NCI-H1105 treated with DMSO at 0.1 percent for 48 hours (cell line): Measurements from ENCODE around the gene MXD4.

Source experiments
- DNase-seq: peaks from one replicate; lab custom pipeline; 2025; lab: John Stamatoyannopoulos, UW

Gene MXD4

GRCh38 chr4:2261853-2262144 is at the start of gene MXD4:
MXD4 (minus strand) TSS chr4:2262109; CDS start chr4:2261980, 129 bp downstream.
- DNase-seq, result no peak

DNA sequence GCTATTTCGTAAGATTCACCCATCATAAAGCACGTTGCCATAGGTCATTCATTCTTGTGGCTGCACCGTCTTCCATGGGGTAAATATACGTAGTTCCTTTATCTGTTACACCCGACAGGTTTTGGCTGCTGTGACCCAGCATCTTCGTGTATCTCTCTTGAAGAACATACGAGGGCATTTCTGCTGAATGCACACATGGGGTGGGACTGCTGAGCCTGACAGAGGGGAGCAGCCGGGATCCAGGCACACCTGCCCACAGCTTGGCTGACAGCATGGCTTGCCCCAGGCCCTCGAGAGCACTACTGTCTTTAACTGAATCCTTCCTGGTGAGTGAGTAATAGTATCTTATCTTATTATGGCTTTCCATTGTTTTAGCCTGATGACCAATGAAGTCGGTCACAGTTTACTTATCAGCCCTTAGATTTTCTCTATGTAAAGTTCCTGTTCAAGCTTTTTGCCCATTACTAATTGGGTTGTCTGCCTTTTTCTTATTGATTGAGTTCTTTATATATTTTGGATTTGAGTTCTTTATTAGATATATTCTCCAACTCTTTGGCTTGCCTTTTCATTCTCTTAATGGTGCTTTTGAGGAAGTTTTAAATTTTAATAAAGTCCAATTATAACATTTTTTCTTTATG is 45.0 kb upstream of the MXD4 start:
- DNase-seq, result no peak

GRCh38 chr4:2305766-2306501 is 44.0 kb upstream of the MXD4 start:
- DNase-seq, result no peak

GRCh38 chr4:2304877-2305561 is 43.1 kb upstream of the MXD4 start:
- DNase-seq, result no peak

GRCh38 chr4:2304321-2304876 is 42.5 kb upstream of the MXD4 start:
- DNase-seq, result no peak

GRCh38 chr4:2303686-2304320 is 41.9 kb upstream of the MXD4 start:
- no peak for DNase-seq

DNA sequence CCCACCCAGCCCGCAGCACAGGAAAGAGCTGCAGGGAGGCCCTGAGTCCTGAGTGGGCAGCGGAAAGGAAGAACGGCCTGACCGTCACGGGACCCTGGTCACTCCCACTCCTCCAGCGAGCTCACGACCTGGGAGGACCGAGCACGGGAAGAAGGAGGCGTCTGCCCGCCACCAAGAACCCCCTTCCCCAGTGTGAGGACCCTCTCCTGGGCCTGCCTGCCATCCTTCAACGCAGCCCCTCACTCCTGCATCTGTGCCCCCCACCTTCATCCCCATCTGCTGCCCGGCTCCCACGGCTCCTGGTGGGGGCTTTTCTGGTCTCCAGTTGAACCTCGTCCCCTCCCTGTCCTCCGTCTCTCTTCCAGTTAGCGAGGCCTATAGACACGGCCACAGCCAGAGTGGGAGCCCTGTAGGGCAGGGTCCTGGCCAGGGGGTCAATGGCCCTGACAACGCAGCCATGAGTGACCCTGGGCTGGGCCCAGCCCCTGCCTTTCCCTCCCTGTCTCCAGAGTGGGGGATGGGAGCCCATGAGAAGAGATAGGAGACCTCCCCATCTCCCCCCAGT is 41.3 kb upstream of the MXD4 start:
- no peak for DNase-seq

DNA sequence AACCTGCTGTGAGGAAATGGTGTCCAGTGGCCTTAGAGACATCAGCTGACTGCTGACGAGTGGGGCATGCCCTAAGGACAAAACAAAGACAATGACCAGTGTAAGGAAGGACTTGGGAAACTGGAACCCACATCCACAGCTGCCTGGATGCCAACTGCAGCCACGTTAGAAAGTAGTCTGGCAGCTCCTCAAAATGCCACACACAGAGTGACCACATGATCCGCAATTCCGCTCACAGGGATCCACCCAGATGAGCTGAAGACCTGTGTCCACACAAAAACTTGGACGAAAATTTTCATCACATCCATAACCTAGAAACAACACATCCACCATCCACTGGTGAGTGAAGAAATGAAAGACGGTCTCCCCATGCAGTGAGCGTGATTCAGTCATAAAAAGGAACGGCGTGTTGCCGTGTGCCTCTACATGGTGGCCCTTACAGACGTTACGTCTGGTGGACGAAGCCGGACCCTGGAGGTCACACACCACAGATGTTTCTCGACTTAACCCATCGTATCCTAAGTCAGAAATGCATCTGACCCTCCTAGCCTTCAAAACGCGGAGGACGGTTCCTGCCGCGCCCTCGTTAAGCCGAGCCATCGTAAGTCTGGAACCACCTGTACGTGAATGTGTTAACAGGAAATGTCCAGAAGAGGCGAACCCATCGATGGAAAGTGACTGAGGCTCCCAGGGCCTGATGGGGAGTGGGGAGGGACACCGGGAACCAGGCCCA is 40.6 kb upstream of the MXD4 start:
- DNase-seq, result no peak

DNA sequence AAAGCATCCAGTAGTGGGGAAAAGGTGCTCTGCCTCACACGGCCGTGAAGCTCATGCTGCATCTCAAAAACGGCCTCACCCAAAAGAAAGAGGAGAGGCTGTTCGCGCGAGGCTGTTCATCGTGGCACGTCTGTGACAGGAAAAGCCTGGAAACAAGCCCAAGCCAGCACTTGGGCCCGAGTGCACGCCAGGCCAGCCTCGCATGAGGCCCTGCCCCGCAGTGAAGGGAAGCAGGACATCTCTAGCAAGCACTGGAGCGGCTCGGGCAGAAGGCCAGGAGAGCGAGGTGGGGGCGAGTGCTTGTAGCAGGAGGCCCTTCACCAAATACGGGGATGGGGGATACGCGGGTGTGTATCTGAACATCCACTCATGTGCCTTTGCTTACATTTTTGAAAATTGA is 39.9 kb upstream of the MXD4 start:
- no peak for DNase-seq

DNA sequence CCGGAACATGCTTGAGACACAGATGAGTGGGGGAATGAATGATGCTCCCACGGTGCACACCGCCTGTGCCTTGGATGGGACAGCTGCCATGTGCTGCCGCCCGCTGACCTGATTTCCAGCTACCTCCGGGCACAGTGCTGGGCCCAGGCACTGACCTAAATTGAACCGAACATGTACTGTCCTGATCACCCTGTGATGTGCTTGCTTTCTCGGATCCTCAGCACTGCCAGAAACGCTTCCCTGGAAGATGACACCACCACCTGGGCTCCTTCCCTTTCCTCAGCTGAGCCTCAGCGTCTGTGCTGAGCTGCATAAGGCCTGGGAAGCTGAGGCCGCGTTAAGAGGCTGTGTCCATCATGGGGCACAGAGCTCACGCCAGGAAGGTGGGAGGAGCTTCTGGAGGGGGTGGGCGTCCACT is 39.3 kb upstream of the MXD4 start:
- no peak for DNase-seq

DNA sequence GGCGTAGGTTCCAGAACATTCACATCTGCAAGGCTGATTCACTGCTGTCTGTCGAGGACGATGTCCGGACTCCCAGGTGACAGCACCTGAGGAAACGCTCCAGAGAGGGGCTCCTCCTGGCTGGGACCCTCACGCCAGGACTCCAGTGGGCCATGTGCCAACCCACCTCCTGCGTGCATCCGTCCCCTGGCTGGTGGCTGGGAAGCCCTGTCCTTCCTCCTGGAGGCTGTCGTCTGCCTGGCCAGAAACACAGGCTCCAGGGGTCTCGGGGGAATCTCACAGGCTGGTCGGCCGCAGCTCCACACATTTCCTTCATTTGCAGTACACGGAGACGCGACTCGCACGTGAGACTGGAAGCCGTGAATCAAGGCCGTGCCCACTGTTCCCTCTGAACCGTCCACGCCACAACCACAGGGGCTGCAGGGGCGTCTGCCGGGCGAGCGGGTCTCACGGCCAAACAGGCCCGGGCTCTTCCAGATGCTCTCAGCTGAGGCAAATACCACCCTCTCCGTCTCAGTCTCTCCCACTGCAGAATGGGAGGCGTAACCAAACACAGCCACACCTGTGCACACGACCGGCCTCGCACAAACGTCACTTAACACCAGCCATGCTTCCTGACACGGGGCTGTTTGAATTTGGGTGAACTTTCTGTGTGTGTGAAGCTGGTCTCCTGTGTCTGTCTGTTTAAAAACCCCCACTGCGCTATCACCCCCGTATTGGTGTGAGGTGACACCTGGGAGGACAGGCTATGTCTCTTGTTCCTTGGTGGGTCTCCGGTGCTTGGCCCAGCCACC is 38.7 kb upstream of the MXD4 start:
- DNase-seq, result no peak

- DNase-seq, result no peak
Observed at GRCh38 chr4:2299794-2300193, 37.9 kb upstream of the MXD4 start.

DNA sequence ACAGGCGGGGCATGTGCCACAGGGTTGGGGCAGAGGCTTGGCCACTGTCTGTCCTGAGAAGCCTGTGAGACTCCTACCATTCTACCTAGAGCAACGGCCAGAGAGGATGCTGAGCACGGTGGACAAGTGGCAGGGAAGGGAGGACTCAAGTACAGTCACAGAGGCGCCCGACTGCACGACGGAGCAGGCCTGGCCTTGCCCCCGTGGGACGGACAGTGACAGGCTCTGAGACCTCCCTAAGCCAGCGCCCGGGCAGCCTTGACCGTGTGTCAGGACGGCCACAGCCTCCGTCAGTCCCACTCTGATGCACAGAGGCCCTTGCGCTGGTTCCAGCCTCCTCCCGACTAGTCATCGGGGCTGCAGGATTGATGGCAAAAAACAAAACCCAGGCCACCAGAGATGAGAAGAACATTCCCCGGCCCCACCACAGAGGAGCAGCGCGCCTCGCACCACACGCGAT is 36.7 kb upstream of the MXD4 start:
- no peak for DNase-seq

DNA sequence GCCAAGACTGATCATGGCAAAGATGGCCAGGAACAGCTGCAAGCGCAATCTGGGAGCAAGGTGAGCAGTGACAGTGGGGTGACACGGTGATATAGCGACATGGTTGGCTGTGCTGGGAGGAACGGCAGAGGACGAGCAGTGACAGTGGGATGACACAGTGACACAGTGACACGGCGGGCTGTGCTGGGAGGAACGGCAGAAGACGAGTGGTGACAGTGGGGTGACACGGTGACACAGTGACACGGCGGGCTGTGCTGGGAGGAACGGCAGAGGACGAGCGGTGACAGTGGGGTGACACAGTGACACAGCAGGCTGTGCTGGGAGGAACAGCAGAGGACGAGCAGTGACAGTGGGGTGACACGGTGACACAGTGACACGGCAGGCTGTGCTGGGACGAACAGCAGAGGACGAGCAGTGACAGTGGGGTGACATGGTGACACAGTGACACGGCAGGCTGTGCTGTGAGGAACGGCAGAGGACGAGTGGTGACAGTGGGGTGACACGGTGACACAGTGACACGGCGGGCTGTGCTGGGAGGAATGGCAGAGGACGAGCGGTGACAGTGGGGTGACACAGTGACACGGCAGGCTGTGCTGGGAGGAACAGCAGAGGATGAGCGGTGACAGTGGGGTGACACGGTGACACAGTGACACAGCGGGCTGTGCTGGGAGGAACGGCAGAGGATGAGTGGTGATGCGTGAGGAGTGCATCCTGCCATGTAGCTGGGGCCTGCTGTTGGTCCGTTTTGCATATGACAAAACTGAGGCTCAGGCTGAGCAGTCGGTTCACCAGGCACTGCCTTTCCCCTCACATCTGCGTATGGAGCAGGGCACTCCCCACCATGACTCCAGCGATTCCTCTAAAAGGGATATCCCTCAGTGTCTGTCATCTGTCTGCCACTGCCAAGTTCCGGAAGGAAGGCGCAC is 36.0 kb upstream of the MXD4 start:
- no peak for DNase-seq

GRCh38 chr4:2296631-2297601 is 35.0 kb upstream of the MXD4 start:
- DNase-seq, result peak; percentile 30

DNA sequence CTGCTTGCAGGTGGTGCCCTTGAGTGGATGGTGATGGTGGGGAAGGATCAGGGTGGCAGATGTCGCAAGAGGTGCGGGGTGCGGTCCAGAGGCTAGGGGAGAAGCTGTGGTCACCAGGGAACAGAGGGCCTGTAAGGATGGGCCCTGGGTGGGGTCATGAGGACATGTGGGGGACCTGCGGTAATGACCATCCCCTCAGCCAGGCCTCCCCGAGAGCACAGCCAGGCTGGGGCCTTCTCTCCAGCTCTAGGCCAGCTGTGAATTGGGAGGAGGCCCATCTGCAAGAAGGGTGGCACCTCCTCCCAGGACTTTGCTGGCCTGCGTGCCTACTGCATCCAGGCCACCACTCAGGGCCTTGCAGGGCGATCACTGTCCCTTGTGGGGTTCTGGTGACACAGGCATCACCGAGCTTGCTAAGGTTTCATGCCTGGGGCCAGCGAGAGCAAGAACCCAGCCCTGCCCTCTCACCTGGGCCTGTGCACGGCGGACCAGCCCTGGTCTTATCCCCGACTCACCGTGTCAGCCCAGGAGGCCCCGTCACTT is 34.1 kb upstream of the MXD4 start:
- DNase-seq, result no peak

DNA sequence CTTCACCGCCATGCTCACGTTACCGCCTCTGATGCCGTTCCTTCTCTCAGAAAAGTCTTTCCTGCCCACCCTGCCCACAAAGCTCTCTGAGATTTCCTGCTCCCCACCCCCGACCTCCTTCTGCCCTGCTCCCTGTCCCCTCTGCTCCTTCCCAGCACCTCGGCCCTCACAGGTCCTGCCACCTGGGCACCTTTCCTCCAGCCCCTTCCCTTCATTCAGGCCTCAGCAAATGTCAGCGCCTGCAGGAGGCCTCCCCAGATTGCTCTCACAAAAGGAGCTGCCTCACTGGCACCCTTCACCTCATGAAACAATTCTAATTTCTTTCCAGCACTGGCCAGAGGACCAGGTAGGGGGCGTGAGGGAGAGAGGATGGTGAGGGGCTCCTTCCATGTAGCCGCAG is 33.6 kb upstream of the MXD4 start:
- DNase-seq, result no peak

DNA sequence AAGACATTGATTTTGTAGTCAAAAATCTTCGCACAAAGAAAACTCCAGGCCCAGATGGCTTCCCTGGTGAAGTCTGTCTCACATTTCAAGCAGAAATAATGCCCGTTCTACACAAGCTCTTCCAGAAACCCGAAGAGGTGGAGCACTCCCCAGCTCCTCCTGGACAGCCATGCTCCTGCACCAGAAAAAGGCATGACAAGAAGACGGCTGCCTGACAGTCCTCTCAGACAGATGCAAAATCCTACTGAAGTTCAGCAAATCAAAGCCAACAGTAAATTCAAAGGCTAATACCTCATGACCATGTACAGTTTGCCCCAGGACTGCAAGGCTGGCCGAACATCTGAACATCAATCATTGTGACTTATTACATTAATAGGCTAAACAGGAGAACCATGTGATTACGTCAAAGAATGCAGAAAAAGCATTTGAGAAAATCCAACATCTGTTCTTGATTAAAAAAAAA is 30.8 kb upstream of the MXD4 start:
- no peak for DNase-seq
